ENCODE results near the gene RRP8.

RRP8 gene

DNA sequence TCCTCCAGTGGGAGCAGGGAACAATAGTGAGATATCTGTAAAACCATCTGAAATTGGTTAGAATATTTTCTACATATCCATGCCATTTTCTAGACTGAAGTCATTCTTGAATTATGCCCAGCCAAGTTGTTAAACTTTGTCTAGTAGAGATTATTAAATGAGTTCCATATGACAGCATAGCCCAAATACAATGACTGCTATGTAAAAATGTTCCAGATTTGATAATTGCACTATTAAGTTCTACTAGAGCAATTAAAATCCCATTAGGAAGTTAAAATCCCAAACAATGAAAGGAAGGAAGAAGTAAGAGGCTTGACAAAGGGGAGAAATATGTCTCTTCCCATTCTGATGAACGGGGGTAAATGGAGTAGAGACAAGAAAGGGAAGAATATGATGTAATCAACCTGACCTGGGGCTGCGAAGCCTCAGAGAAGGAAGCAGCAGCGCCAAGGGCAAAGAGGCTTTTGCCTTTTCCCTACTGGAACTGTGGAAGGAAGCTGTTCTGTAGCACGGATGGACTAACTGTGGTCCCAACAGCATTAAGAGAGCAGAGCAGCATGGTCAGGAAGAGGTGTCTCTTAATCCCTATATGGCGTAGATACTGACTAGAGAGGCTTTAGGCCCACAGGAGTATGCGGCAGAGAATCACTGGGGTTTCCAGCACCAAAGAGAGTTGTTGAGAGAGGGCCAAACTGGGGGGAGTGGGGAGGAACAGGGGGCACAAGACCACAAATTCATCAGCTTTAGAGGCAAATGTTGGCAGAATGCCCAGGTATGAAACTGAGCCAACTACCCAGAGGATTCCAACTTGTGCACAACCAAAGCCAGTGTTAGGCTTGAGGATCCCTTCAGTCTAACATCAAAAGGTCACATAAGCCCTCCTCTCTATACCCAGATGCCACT lies 26.7 kb downstream of the RRP8 start:
- DNase-seq (ENCODE audit: low read depth) = no peak
- no peak overlapping the region for H3K4me3 ChIP-seq (ENCODE audit: low read length)
- TF ChIP-seq, protein P1, sequence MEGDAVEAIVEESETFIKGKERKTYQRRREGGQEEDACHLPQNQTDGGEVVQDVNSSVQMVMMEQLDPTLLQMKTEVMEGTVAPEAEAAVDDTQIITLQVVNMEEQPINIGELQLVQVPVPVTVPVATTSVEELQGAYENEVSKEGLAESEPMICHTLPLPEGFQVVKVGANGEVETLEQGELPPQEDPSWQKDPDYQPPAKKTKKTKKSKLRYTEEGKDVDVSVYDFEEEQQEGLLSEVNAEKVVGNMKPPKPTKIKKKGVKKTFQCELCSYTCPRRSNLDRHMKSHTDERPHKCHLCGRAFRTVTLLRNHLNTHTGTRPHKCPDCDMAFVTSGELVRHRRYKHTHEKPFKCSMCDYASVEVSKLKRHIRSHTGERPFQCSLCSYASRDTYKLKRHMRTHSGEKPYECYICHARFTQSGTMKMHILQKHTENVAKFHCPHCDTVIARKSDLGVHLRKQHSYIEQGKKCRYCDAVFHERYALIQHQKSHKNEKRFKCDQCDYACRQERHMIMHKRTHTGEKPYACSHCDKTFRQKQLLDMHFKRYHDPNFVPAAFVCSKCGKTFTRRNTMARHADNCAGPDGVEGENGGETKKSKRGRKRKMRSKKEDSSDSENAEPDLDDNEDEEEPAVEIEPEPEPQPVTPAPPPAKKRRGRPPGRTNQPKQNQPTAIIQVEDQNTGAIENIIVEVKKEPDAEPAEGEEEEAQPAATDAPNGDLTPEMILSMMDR (IDR thresholded peaks at IDR 0.05; ENCODE audit: insufficient read depth, low read depth, low read length, missing control alignments) = no peak

DNA sequence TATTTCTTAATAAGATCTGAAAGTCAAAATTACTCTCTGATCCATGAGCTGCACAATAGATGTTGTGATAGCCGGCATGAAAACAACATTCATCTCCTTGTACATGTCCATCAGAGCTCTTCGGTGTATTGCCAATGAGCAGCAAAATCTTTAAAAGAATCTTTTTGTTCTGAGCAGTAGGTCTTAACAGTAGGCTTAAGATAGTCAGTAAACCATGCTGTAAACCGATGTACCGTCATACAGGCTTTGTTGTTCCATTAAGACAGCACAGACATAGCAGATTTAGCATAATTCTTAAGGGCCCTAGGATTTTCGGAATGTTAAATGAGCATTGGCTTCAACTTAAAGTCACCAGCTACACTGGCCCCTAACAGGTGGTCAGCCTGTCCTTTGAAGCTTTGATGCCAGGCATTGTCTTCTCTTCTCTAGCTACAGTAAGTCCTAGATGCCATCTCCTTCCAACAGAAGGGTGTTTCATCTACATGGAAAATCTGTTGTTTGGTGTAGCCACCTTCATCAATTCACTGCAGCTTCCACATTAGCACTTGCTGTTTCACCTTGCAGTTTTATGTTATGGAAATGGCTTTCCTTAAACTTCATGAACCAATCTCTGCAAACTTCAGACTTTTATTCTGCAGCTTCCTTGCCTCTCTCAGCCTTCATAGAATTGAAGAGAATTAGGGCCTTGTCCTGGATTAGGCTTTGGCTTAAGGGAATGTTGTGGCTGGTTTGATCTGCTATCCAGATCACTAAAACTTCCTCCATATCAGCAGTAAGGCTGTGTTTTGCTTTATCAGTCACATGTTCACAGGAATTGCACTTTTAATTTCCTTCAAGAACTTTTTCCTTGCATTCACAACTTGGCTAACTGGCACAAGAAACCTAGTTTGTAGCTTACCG lies 28.4 kb downstream of the RRP8 start:
- TF ChIP-seq, protein P1 (IDR thresholded peaks at IDR 0.05; ENCODE audit: insufficient read depth, low read depth, low read length, missing control alignments) = no peak
- no peak overlapping the region for H3K4me3 ChIP-seq (ENCODE audit: low read length)
- DNase-seq (ENCODE audit: low read depth) = no peak

DNA sequence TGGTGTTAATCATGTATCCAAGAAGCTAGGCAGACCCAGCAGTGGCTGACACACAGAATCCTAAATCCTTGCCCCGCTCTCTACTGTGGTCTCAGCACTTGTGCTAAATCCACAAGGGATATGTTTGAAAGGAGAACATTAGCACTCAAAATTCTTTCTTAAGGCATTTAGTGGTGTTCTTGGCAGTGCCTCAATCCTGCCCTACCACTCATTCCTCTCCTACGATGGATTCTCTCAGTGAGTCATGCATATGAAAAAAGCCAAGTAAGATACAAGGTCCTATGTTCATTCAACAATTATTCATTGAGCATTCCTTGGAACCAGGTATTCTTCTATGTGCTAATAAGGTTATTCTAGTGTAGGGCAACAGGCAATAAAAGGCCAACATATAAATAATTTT lies 31.2 kb downstream of the RRP8 start:
- TF ChIP-seq, protein P1 (IDR thresholded peaks at IDR 0.05; ENCODE audit: insufficient read depth, low read depth, low read length, missing control alignments) = no peak
- peak; percentile 61 for DNase-seq (ENCODE audit: low read depth)
- H3K4me3 ChIP-seq (ENCODE audit: low read length) = no peak overlapping the region

DNA sequence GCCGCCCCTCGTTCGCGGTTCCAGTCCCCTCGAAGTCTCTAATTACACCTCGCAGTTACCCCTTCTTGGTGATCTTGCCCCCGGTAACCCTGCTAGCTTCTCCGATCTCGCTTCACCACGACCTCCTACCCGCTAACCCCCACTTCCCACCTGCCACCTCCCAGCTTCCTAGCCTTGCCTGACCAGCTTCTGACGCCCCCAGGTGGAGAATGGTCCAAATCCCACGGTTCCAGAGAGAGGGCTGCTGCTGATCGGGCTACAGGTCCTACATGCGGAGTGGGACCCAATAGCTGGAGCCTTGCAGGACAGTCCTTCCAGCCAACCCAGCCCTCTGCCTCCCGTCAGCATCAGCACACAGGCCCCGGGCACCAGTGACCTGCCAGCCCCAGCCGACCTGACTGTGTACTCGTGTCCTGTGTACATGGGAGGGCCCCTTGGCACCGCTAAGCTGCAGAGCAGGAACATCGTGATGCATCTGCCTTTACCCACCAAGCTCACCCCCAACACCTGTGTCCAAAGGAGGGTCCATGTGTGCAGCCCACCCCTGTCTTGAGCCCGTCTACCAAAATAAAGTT lies 31.9 kb downstream of the RRP8 start:
- DNase-seq (ENCODE audit: low read depth) = no peak
- H3K4me3 ChIP-seq (ENCODE audit: low read length) = no peak overlapping the region
- TF ChIP-seq, protein P1 (IDR thresholded peaks at IDR 0.05; ENCODE audit: insufficient read depth, low read depth, low read length, missing control alignments) = no peak

DNA sequence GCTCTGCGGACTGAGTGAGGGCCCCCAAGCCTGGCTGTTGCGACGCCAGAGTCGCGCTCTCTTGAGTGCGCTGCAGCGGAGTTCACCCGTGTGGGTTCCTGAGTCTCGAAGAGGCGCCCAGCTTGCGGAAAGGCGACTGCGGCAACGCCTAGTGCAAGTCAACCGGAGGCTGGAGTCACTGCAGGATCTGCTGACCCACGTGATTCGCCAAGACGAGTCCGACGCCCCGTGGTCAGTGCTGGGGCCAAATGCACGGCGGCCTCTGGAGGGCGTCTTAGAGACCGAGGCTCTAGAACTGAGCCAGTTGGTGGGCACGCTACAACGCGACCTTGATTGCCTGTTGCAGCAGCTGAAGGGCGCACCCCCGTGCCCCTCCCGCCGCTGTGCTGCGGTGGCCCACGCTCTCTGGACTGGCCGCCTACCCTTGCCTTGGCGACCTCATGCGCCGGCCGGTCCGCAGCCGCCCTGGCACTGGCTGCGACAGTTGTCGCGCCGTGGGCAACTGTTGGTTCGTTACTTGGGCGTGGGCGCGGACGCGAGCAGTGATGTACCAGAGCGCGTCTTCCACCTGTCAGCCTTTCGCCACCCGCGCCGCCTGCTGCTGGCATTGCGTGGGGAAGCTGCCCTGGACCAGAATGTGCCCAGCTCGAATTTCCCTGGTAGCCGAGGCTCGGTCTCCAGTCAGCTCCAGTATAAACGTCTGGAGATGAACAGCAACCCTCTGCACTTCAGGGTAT lies 32.6 kb downstream of the RRP8 start:
- no peak overlapping the region for H3K4me3 ChIP-seq (ENCODE audit: low read length)
- TF ChIP-seq, protein P1 (IDR thresholded peaks at IDR 0.05; ENCODE audit: insufficient read depth, low read depth, low read length, missing control alignments) = no peak
- DNase-seq (ENCODE audit: low read depth) = no peak

DNA sequence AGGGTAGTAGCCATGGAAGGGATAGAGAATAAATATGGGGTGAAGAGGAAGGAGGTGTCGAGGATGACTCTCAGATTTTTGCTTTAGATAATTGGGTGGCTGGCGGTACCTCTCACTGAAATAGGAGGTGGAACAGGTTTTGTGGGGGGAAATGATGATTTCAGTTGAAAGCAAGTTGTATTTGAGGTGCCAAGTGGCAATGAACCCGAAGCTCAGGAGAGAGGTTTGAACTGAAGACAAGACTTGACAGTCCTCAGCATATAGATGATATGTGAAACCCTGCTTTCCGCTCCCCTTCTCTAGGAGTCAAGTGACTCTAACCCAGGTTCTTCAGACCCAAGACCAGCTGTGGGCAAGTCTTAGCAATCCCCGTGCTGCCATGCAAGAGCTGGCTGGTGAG lies 33.7 kb downstream of the RRP8 start:
- no peak for DNase-seq (ENCODE audit: low read depth)
- TF ChIP-seq, protein P1 (IDR thresholded peaks at IDR 0.05; ENCODE audit: insufficient read depth, low read depth, low read length, missing control alignments) = no peak

More for the DNA sequence above, 33.7 kb downstream of the RRP8 start:
- no peak overlapping the region for H3K4me3 ChIP-seq (ENCODE audit: low read length)
